Hindlimb muscle (tissue), 1 donor: ENCODE data around the gene KRT28. TPM values are rescaled to one million over a fixed set of nuclear protein-coding genes. Genes with fewer than 3 reads are reported as not detected.

Experiments
- DNase-seq: peaks from one replicate; pipeline ENCODE4 v3.0.0-alpha.2; 2013
- polyA plus RNA-seq: library from polyadenylated mRNA; unstranded; fragments of 120-200 nt; gene quantifications from one replicate; pipeline ENCODE4 v1.2.1, GENCODE V29; 2013; ENCODE audit not compliant: insufficient read length

Gene KRT28
- polyA plus RNA-seq, result not detected

- DNase-seq, result no peak
Observed at GRCh38 chr17:40799859-40800258, at the start of gene KRT28. TSS of gene KRT28 (minus strand) at chr17:40799959. CDS start at chr17:40799893, 66 bp downstream.

GRCh38 chr17:40848583-40849235 is 49.0 kb upstream of the KRT28 start:
- no peak for DNase-seq

- no peak for DNase-seq
Observed at GRCh38 chr17:40846515-40847144, 46.9 kb upstream of the KRT28 start.

GRCh38 chr17:40844671-40845107 is 44.9 kb upstream of the KRT28 start:
- no peak for DNase-seq

- DNase-seq, result no peak
Observed at GRCh38 chr17:40843242-40843641, 43.5 kb upstream of the KRT28 start.

- no peak for DNase-seq
Observed at GRCh38 chr17:40841246-40841645, 41.5 kb upstream of the KRT28 start.

GRCh38 chr17:40839194-40839593 is 39.4 kb upstream of the KRT28 start:
- DNase-seq, result no peak

GRCh38 chr17:40836020-40836419 is 36.3 kb upstream of the KRT28 start:
- DNase-seq, result no peak

- DNase-seq, result no peak
Observed at GRCh38 chr17:40833882-40834281, 34.1 kb upstream of the KRT28 start.

GRCh38 chr17:40832840-40833239 is 33.1 kb upstream of the KRT28 start:
- no peak for DNase-seq

GRCh38 chr17:40830085-40830776 is 30.5 kb upstream of the KRT28 start:
- no peak for DNase-seq

GRCh38 chr17:40828454-40829044 is 28.8 kb upstream of the KRT28 start:
- DNase-seq, result no peak

- no peak for DNase-seq
Observed at GRCh38 chr17:40827746-40828453, 28.1 kb upstream of the KRT28 start.

- no peak for DNase-seq
Observed at GRCh38 chr17:40825599-40825998, 25.8 kb upstream of the KRT28 start.

GRCh38 chr17:40824015-40824832 is 24.5 kb upstream of the KRT28 start:
- no peak for DNase-seq

- no peak for DNase-seq
Observed at GRCh38 chr17:40822132-40822812, 22.5 kb upstream of the KRT28 start, which contains the start of gene KRT10. TSS of gene KRT10 (minus strand) at chr17:40822614. CDS start at chr17:40822585, 29 bp downstream.

GRCh38 chr17:40821536-40821935 is 21.8 kb upstream of the KRT28 start:
- DNase-seq, result no peak

GRCh38 chr17:40820228-40820838 is 20.6 kb upstream of the KRT28 start:
- no peak for DNase-seq

GRCh38 chr17:40819528-40820125 is 19.9 kb upstream of the KRT28 start:
- DNase-seq, result peak; percentile 32
